ENCODE results near the gene CACNB1. TPM values are rescaled to one million over a fixed set of nuclear protein-coding genes. Genes with fewer than 3 reads are reported as not detected.
"Not testable (repeated sequence)": the region's sequence is repeated elsewhere in the genome, so short reads cannot be mapped to it uniquely, and the experiment has no call there.

The CACNB1 gene
- total RNA-seq, 3 donors from 2014 or later (not counting 1 experiment from before 2014, with no cell fraction given) = 23.7 to 28.5 (median 28.1) TPM

GRCh38 chr17:39132192-39132610 lies 65.3 kb downstream of the CACNB1 start:
- WGBS (ENCODE audit: insufficient coverage) = 92% methylated on average over 7 of the region's 7 CpGs
- Histone ChIP-seq H3K4me3 (ENCODE audit: low read length) (no peak overlapping the region), H3K4me1 (ENCODE audit: control insufficient read depth, insufficient read depth, low read length) (no peaks in the 10 kb centered on the region), H3K27ac (ENCODE audit: low read length) (no peak overlapping the region), H3K9me3 (ENCODE audit: control insufficient read depth, insufficient read depth, low read length) (no peaks in the 10 kb centered on the region), H3K36me3 (ENCODE audit: control insufficient read depth, insufficient read depth, low read length) (no peaks in the 10 kb centered on the region), H3K27me3 (ENCODE audit: control insufficient read depth, insufficient read depth, low read length) (no peaks in the 10 kb centered on the region)
- peaks cover 0 to 3% of the 10 kb centered on the region in 2 donors for H3K27me3 Mint-ChIP-seq (ENCODE audit: low read depth in 2 of 2)
- H3K9me3 Mint-ChIP-seq = no peaks in the 10 kb centered on the region
- no peak overlapping the region for H3K4me3 Mint-ChIP-seq
- intact Hi-C loops (cut with micrococcal nuclease) = no loop called here
- DNase-seq = no peak
- no peak overlapping the region for H3K27ac Mint-ChIP-seq
- no peak for ATAC-seq
- H3K36me3 Mint-ChIP-seq = no peaks in the 10 kb centered on the region
- TF ChIP-seq CTCF (IDR thresholded peaks at IDR 0.05) = no peak
- H3K4me1 Mint-ChIP-seq = no peaks in the 10 kb centered on the region

GRCh38 chr17:39131616-39132015 lies 65.9 kb downstream of the CACNB1 start:
- DNase-seq (no peak), ATAC-seq (no peak)
- no peaks in the 10 kb centered on the region for H3K27me3 ChIP-seq (ENCODE audit: control insufficient read depth, insufficient read depth, low read length)
- H3K27ac ChIP-seq (ENCODE audit: low read length) = no peak overlapping the region
- intact Hi-C loops (cut with micrococcal nuclease) = no loop called here
- no peak overlapping the region for H3K4me3 Mint-ChIP-seq
- no peaks in the 10 kb centered on the region for H3K36me3 Mint-ChIP-seq
- no peaks in the 10 kb centered on the region for H3K9me3 Mint-ChIP-seq
- TF ChIP-seq CTCF (IDR thresholded peaks at IDR 0.05) = no peak
- peaks cover 0 to 3% of the 10 kb centered on the region in 2 donors for H3K27me3 Mint-ChIP-seq (ENCODE audit: low read depth in 2 of 2)
- H3K4me3 ChIP-seq (ENCODE audit: low read length) = no peak overlapping the region
- no peaks in the 10 kb centered on the region for H3K4me1 ChIP-seq (ENCODE audit: control insufficient read depth, insufficient read depth, low read length)
- no peak overlapping the region for H3K27ac Mint-ChIP-seq
- no peaks in the 10 kb centered on the region for H3K9me3 ChIP-seq (ENCODE audit: control insufficient read depth, insufficient read depth, low read length)
- 84% methylated on average over 6 of the region's 6 CpGs for WGBS (ENCODE audit: insufficient coverage)
- H3K4me1 Mint-ChIP-seq = no peaks in the 10 kb centered on the region
- H3K36me3 ChIP-seq (ENCODE audit: control insufficient read depth, insufficient read depth, low read length) = no peaks in the 10 kb centered on the region

GRCh38 chr17:39130205-39130604 lies 67.3 kb downstream of the CACNB1 start:
- Histone ChIP-seq H3K27me3 (ENCODE audit: control insufficient read depth, insufficient read depth, low read length) (no peaks in the 10 kb centered on the region), H3K36me3 (ENCODE audit: control insufficient read depth, insufficient read depth, low read length) (no peaks in the 10 kb centered on the region), H3K4me1 (ENCODE audit: control insufficient read depth, insufficient read depth, low read length) (no peaks in the 10 kb centered on the region), H3K4me3 (ENCODE audit: low read length) (no peak overlapping the region), H3K27ac (ENCODE audit: low read length) (no peak overlapping the region), H3K9me3 (ENCODE audit: control insufficient read depth, insufficient read depth, low read length) (no peaks in the 10 kb centered on the region)
- intact Hi-C loops (cut with micrococcal nuclease) = no loop called here
- TF ChIP-seq CTCF (IDR thresholded peaks at IDR 0.05) = no peak
- no peak overlapping the region for H3K4me3 Mint-ChIP-seq
- H3K27me3 Mint-ChIP-seq (ENCODE audit: low read depth in 2 of 2) = peaks cover 0 to 3% of the 10 kb centered on the region in 2 donors
- 100% methylated on average over 2 of the region's 3 CpGs for WGBS (ENCODE audit: insufficient coverage)
- ATAC-seq (no peak), DNase-seq (no peak)
- no peaks in the 10 kb centered on the region for H3K4me1 Mint-ChIP-seq
- no peaks in the 10 kb centered on the region for H3K9me3 Mint-ChIP-seq
- no peaks in the 10 kb centered on the region for H3K36me3 Mint-ChIP-seq
- H3K27ac Mint-ChIP-seq = no peak overlapping the region

- H3K4me3 Mint-ChIP-seq; H3K36me3 ChIP-seq (ENCODE audit: control insufficient read depth, insufficient read depth, low read length); H3K27ac Mint-ChIP-seq; H3K27ac ChIP-seq (ENCODE audit: low read length); ATAC-seq; H3K4me1 Mint-ChIP-seq; DNase-seq; intact Hi-C loops (cut with micrococcal nuclease); H3K27me3 Mint-ChIP-seq (ENCODE audit: low read depth in 2 of 2); H3K4me1 ChIP-seq (ENCODE audit: control insufficient read depth, insufficient read depth, low read length); H3K4me3 ChIP-seq (ENCODE audit: low read length); H3K9me3 ChIP-seq (ENCODE audit: control insufficient read depth, insufficient read depth, low read length); H3K9me3 Mint-ChIP-seq; H3K36me3 Mint-ChIP-seq; H3K27me3 ChIP-seq (ENCODE audit: control insufficient read depth, insufficient read depth, low read length): not testable (repeated sequence)
- 95% methylated on average over 3 of the region's 6 CpGs for WGBS (ENCODE audit: insufficient coverage)
Observed at GRCh38 chr17:39129544-39129943, 67.9 kb downstream of the CACNB1 start.
